CD4-positive, CD25-positive, alpha-beta regulatory T cell (primary cell): Measurements from ENCODE around the gene L3HYPDH. TPM values are rescaled to one million over a fixed set of nuclear protein-coding genes. Genes with fewer than 3 reads are reported as not detected.
"Not testable (repeated sequence)": the region's sequence is repeated elsewhere in the genome, so short reads cannot be mapped to it uniquely, and the experiment has no call there.

ENCODE experiments used
- ATAC-seq, 2 donors: fragments of 150-1000 bp; cut with Tn5 transposase; one replicate each; pipeline ENCODE4 v1.10.0; 2021; ENCODE audit warnings: low read depth in 2 of 2, moderate number of reproducible peaks in 2 of 2, moderate library complexity in 1 of 2
- DNase-seq, 3 donors: peaks; one replicate each; pipeline versions ENCODE4 v3.0.0 to v3.0.0-alpha.2; 2012 to 2022; ENCODE audit warnings: mixed read lengths in 1 of 3
- H3K27ac ChIP-seq: one replicate; pipeline ENCODE4 v1.7.0; 2013; ENCODE audit warnings: mild to moderate bottlenecking, low read length; ENCODE audit not compliant: insufficient read depth, poor library complexity, severe bottlenecking
- H3K27me3 ChIP-seq: one replicate; pipeline ENCODE4 v1.7.0; 2013; ENCODE audit warnings: low read length; ENCODE audit not compliant: control insufficient read depth, insufficient read depth
- H3K36me3 ChIP-seq: one replicate; pipeline ENCODE4 v1.7.0; 2013; ENCODE audit warnings: mild to moderate bottlenecking, low read length, moderate library complexity; ENCODE audit not compliant: control insufficient read depth, insufficient read depth
- H3K4me1 ChIP-seq: 2 replicates; pipeline ENCODE4 v1.7.0; 2013; ENCODE audit warnings: mild to moderate bottlenecking, low read length; ENCODE audit not compliant: insufficient read depth, control insufficient read depth, poor library complexity, severe bottlenecking
- H3K4me3 ChIP-seq: one replicate; pipeline ENCODE4 v1.7.0; 2013; ENCODE audit warnings: low read depth, mild to moderate bottlenecking, low read length, moderate library complexity
- H3K9me3 ChIP-seq, 2 experiments: 1 replicate in 1 of 2; 2 replicates in 1 of 2; pipeline ENCODE4 v1.7.0; 2013; ENCODE audit warnings: low read length in 2 of 2, mild to moderate bottlenecking in 1 of 2, moderate library complexity in 1 of 2; ENCODE audit not compliant: control insufficient read depth in 2 of 2
- H3K27ac Mint-ChIP-seq, 3 donors: one replicate each; pipeline ENCODE4 v1.8.0; 2020 to 2022; ENCODE audit warnings: mild to moderate bottlenecking in 3 of 3, mixed read lengths in 3 of 3, moderate library complexity in 2 of 3
- H3K27me3 Mint-ChIP-seq: one replicate; pipeline ENCODE4 v1.8.0; 2022; ENCODE audit warnings: mild to moderate bottlenecking, mixed read lengths
- H3K36me3 Mint-ChIP-seq: one replicate; pipeline ENCODE4 v1.8.0; 2020; ENCODE audit warnings: mixed read lengths
- H3K4me1 Mint-ChIP-seq, 4 donors: one replicate each; pipeline ENCODE4 v1.8.0; 2020 to 2022; ENCODE audit warnings: mixed read lengths in 4 of 4, mild to moderate bottlenecking in 1 of 4
- H3K4me3 Mint-ChIP-seq, 4 donors: one replicate each; pipeline ENCODE4 v1.8.0; 2020 to 2022; ENCODE audit warnings: mild to moderate bottlenecking in 4 of 4, mixed read lengths in 4 of 4, moderate library complexity in 3 of 4
- H3K9me3 Mint-ChIP-seq, 7 donors: one replicate each; pipeline ENCODE4 v1.8.0; 2020 to 2022; ENCODE audit warnings: mixed read lengths in 7 of 7, mild to moderate bottlenecking in 3 of 7, moderate library complexity in 2 of 7
- polyA plus RNA-seq, 4 donors: library from polyadenylated mRNA; unstranded; fragments of 300-500 nt; fragmentation: Illumina TruSeq; gene quantifications; one replicate each; pipeline ENCODE4 v1.2.3, GENCODE V29; 2021
- total RNA-seq: library from RNA; stranded (reverse); gene quantifications from one replicate; pipeline ENCODE4 v1.2.3, GENCODE V29; 2022

The L3HYPDH gene
- total and polyA plus RNA-seq, 5 donors from 2014 or later = 3.5 to 20.6 (median 5.1) TPM

DNA sequence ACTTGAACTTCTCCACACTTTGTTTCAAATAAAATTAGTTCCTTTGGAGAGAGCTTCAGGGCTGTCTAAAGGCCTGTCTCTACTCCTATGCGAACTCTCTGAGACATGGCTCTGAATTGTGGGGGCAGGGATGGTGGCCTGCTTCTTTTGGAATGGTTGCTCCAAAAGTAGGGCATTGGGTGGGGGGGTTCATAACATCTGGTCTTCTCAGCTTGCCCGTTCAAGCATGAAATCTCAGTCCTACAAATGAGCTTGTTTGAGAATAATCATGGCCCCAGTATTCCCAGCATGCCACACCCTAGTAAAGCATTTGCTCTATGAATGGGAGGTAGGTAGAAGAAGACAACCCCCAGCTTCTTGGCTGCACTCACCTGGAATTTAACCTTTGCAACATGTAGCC lies 25.7 kb downstream of the L3HYPDH start:
- no peaks in the 10 kb centered on the region for H3K36me3 ChIP-seq
- Mint-ChIP-seq H3K4me3 (no peak overlapping the region), H3K27me3 (peaks cover 18% of the 10 kb centered on the region), H3K4me1 (peaks cover 0 to 3% (median 1%) of the 10 kb centered on the region in 4 donors), H3K36me3 (peaks cover 17% of the 10 kb centered on the region), H3K27ac (no peak overlapping the region), H3K9me3 (peaks cover 0 to 4% (median 1%) of the 10 kb centered on the region in 7 donors)
- peaks cover 3% of the 10 kb centered on the region for H3K4me1 ChIP-seq
- ATAC-seq (no peak), DNase-seq (no peak)
- H3K4me3 ChIP-seq = no peak overlapping the region
- H3K27ac ChIP-seq = no peak overlapping the region
- H3K9me3 ChIP-seq = no peaks in the 10 kb centered on the region
- H3K27me3 ChIP-seq = no peaks in the 10 kb centered on the region

GRCh38 chr14:59455411-59455810 lies 28.8 kb downstream of the L3HYPDH start:
- no peaks in the 10 kb centered on the region for H3K4me1 Mint-ChIP-seq
- Histone ChIP-seq H3K27me3 (no peaks in the 10 kb centered on the region), H3K4me1 (no peaks in the 10 kb centered on the region), H3K36me3 (no peaks in the 10 kb centered on the region), H3K4me3 (no peak overlapping the region), H3K9me3 (no peaks in the 10 kb centered on the region), H3K27ac (no peak overlapping the region)
- no peak overlapping the region for H3K4me3 Mint-ChIP-seq
- peaks cover 0 to 4% (median 1%) of the 10 kb centered on the region in 7 donors for H3K9me3 Mint-ChIP-seq
- H3K27ac Mint-ChIP-seq = no peak overlapping the region
- peaks cover 6% of the 10 kb centered on the region for H3K27me3 Mint-ChIP-seq
- ATAC-seq (no peak), DNase-seq (no peak)
- peaks cover 17% of the 10 kb centered on the region for H3K36me3 Mint-ChIP-seq

DNA sequence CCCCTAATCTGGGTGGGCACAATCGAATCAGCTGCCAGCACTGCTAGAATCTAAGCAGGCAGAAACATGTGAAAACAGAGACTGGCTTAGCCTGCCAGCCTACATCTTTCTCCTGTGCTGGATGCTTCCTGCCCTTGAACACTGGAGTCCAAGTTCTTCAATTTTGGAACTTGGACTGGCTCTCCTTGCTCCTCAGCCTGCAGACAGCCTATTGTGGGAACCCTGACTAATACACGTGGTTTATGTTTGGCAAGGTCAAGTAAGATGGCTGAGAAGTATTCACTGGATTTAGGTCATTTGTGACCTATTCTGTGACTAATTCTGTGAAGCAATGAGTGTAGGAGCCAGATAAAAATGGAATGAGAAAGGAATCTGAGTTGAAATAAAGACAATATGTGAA lies 30.1 kb downstream of the L3HYPDH start:
- no peaks in the 10 kb centered on the region for H3K4me1 Mint-ChIP-seq
- Histone ChIP-seq H3K27me3 (no peaks in the 10 kb centered on the region), H3K27ac (no peak overlapping the region), H3K4me1 (no peaks in the 10 kb centered on the region), H3K9me3 (no peaks in the 10 kb centered on the region), H3K4me3 (no peak overlapping the region), H3K36me3 (no peaks in the 10 kb centered on the region)
- no peak overlapping the region for H3K27ac Mint-ChIP-seq
- H3K9me3 Mint-ChIP-seq = peaks cover 0 to 4% (median 1%) of the 10 kb centered on the region in 7 donors
- peaks cover 17% of the 10 kb centered on the region for H3K36me3 Mint-ChIP-seq
- no peak overlapping the region for H3K4me3 Mint-ChIP-seq
- ATAC-seq = no peak
- H3K27me3 Mint-ChIP-seq = peaks cover 6% of the 10 kb centered on the region
- no peak for DNase-seq

GRCh38 chr14:59451849-59452248 lies 32.4 kb downstream of the L3HYPDH start:
- Mint-ChIP-seq H3K4me3 (no peak overlapping the region), H3K27me3 (no peaks in the 10 kb centered on the region), H3K9me3 (peaks cover 0 to 4% (median 0%) of the 10 kb centered on the region in 7 donors), H3K4me1 (no peaks in the 10 kb centered on the region), H3K27ac (no peak overlapping the region), H3K36me3 (peaks cover 9% of the 10 kb centered on the region)
- no peak for ATAC-seq
- Histone ChIP-seq H3K9me3 (no peaks in the 10 kb centered on the region), H3K27ac (no peak overlapping the region), H3K4me3 (no peak overlapping the region), H3K4me1 (no peaks in the 10 kb centered on the region), H3K27me3 (no peaks in the 10 kb centered on the region), H3K36me3 (no peaks in the 10 kb centered on the region)
- DNase-seq = no peak

- no peaks in the 10 kb centered on the region for H3K4me1 ChIP-seq
- no peaks in the 10 kb centered on the region for H3K27me3 Mint-ChIP-seq
- H3K27me3 ChIP-seq = no peaks in the 10 kb centered on the region
- H3K9me3 Mint-ChIP-seq = peaks cover 0 to 4% (median 0%) of the 10 kb centered on the region in 7 donors
- no peak overlapping the region for H3K4me3 ChIP-seq
- ATAC-seq (no peak), DNase-seq (no peak)
- peaks cover 4% of the 10 kb centered on the region for H3K36me3 Mint-ChIP-seq
- H3K4me1 Mint-ChIP-seq = no peaks in the 10 kb centered on the region
- H3K27ac Mint-ChIP-seq = no peak overlapping the region
- no peak overlapping the region for H3K4me3 Mint-ChIP-seq
- H3K9me3 ChIP-seq = no peaks in the 10 kb centered on the region
- H3K36me3 ChIP-seq = no peaks in the 10 kb centered on the region
- no peak overlapping the region for H3K27ac ChIP-seq
Measured at GRCh38 chr14:59450716-59451115, 33.5 kb downstream of the L3HYPDH start.

DNA sequence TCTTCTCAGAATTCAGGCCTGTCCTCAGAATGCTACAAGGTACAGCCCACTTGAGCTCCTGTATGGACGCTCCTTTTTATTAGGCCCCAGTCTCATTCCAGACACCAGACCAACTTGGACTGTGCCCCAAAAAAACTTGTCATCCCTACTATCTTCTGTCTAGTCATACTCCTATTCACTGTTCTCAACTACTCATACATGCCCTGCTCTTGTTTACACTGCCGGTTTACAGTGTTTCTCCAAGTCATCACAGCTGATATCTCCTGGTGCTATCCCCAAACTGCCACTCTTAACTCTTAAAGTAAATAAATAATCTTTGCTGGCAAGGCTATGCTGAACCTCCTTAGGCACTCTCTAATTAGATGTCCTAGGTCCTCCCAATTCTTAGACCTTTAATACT lies 35.5 kb downstream of the L3HYPDH start:
- not testable (repeated sequence) for DNase-seq, H3K36me3 ChIP-seq, H3K27ac Mint-ChIP-seq, H3K4me1 Mint-ChIP-seq, H3K4me3 ChIP-seq, H3K4me3 Mint-ChIP-seq, H3K9me3 Mint-ChIP-seq, ATAC-seq, H3K36me3 Mint-ChIP-seq, H3K9me3 ChIP-seq, H3K4me1 ChIP-seq, H3K27ac ChIP-seq, H3K27me3 Mint-ChIP-seq, H3K27me3 ChIP-seq

GRCh38 chr14:59439256-59439965 lies 44.8 kb downstream of the L3HYPDH start:
- Histone ChIP-seq H3K9me3 (no peaks in the 10 kb centered on the region), H3K36me3 (no peaks in the 10 kb centered on the region), H3K27me3 (peaks cover 3% of the 10 kb centered on the region), H3K4me3 (no peak overlapping the region), H3K4me1 (no peaks in the 10 kb centered on the region), H3K27ac (no peak overlapping the region)
- Mint-ChIP-seq H3K9me3 (no peaks in the 10 kb centered on the region), H3K27ac (no peak overlapping the region), H3K27me3 (no peaks in the 10 kb centered on the region), H3K4me3 (no peak overlapping the region), H3K4me1 (peaks cover 0 to 3% (median 0%) of the 10 kb centered on the region in 4 donors), H3K36me3 (no peaks in the 10 kb centered on the region)
- DNase-seq = no peak
- no peak for ATAC-seq

- Mint-ChIP-seq H3K36me3 (no peaks in the 10 kb centered on the region), H3K4me3 (no peak overlapping the region), H3K4me1 (peaks cover 0 to 3% (median 0%) of the 10 kb centered on the region in 4 donors), H3K27me3 (no peaks in the 10 kb centered on the region), H3K9me3 (no peaks in the 10 kb centered on the region), H3K27ac (no peak overlapping the region)
- Histone ChIP-seq H3K27me3 (peaks cover 3% of the 10 kb centered on the region), H3K36me3 (no peaks in the 10 kb centered on the region), H3K4me1 (no peaks in the 10 kb centered on the region), H3K4me3 (no peak overlapping the region), H3K27ac (no peak overlapping the region), H3K9me3 (no peaks in the 10 kb centered on the region)
- DNase-seq (no peak), ATAC-seq (no peak)
Measured at GRCh38 chr14:59438195-59438647, 46.0 kb downstream of the L3HYPDH start.
